ENCODE results near the gene CFC1.
"Not testable (repeated sequence)": the region's sequence is repeated elsewhere in the genome, so short reads cannot be mapped to it uniquely, and the experiment has no call there.

CFC1 gene

GRCh38 chr2:130599393-130599792 lies at the start of gene CFC1:
CFC1 (minus strand) TSS chr2:130599575; CDS start chr2:130599287, 288 bp downstream.
- FAIRE-seq, result not testable (repeated sequence)

- FAIRE-seq, result not testable (repeated sequence)
Measured at GRCh38 chr2:130641688-130642087, 42.3 kb upstream of the CFC1 start.

GRCh38 chr2:130638973-130639372 lies 39.6 kb upstream of the CFC1 start:
- FAIRE-seq, result not testable (repeated sequence)

GRCh38 chr2:130628784-130629475 lies 29.6 kb upstream of the CFC1 start:
- FAIRE-seq, result not testable (repeated sequence)

GRCh38 chr2:130611140-130611539 lies 11.8 kb upstream of the CFC1 start, which contains the start of gene POTEJ:
POTEJ (plus strand) TSS chr2:130611440; CDS start chr2:130611533, 93 bp downstream.
- FAIRE-seq, result not testable (repeated sequence)

GRCh38 chr2:130610486-130610885 lies 11.1 kb upstream of the CFC1 start:
- FAIRE-seq, result not testable (repeated sequence)

- not testable (repeated sequence) for FAIRE-seq
Measured at GRCh38 chr2:130609002-130609920, 9.9 kb upstream of the CFC1 start.

GRCh38 chr2:130608276-130609001 lies 9.1 kb upstream of the CFC1 start:
- not testable (repeated sequence) for FAIRE-seq

GRCh38 chr2:130601648-130602302 lies 2.4 kb upstream of the CFC1 start:
- not testable (repeated sequence) for FAIRE-seq

- not testable (repeated sequence) for FAIRE-seq
Measured at GRCh38 chr2:130599926-130600325, 551 bp upstream of the CFC1 start.

- not testable (repeated sequence) for FAIRE-seq
Measured at GRCh38 chr2:130598463-130598862, 912 bp downstream of the CFC1 start.

GRCh38 chr2:130597994-130598393 lies 1.4 kb downstream of the CFC1 start:
- not testable (repeated sequence) for FAIRE-seq

- not testable (repeated sequence) for FAIRE-seq
Measured at GRCh38 chr2:130596757-130597156, 2.6 kb downstream of the CFC1 start.

- not testable (repeated sequence) for FAIRE-seq
Measured at GRCh38 chr2:130594011-130594410, 5.4 kb downstream of the CFC1 start.

- FAIRE-seq, result not testable (repeated sequence)
Measured at GRCh38 chr2:130592791-130593414, 6.5 kb downstream of the CFC1 start.

GRCh38 chr2:130590842-130591359 lies 8.5 kb downstream of the CFC1 start:
- not testable (repeated sequence) for FAIRE-seq

GRCh38 chr2:130590170-130590841 lies 9.1 kb downstream of the CFC1 start:
- FAIRE-seq, result not testable (repeated sequence)

GRCh38 chr2:130588688-130589458 lies 10.5 kb downstream of the CFC1 start:
- not testable (repeated sequence) for FAIRE-seq

GRCh38 chr2:130584726-130585125 lies 14.6 kb downstream of the CFC1 start:
- FAIRE-seq, result not testable (repeated sequence)

- not testable (repeated sequence) for FAIRE-seq
Measured at GRCh38 chr2:130583582-130583981, 15.8 kb downstream of the CFC1 start.

Measured in A204.1 (cell line).